Endodermal cell (in vitro differentiated cells): ENCODE results near the gene FBXO33. TPM values are rescaled to one million over a fixed set of nuclear protein-coding genes. Genes with fewer than 3 reads are reported as not detected.

Experiments
- DNase-seq: peaks from one replicate; pipeline ENCODE4 v3.0.0-alpha.2; 2017
- H3K27ac ChIP-seq: 2 replicates; pipeline ENCODE4 v1.5.1; 2013; ENCODE audit warnings: mild to moderate bottlenecking, low read depth, low read length, moderate library complexity
- H3K27me3 ChIP-seq: 2 replicates; pipeline ENCODE4 v1.6.1; 2013; ENCODE audit warnings: mild to moderate bottlenecking, low read length, moderate library complexity; ENCODE audit not compliant: insufficient read depth, control insufficient read depth, poor library complexity, severe bottlenecking
- H3K36me3 ChIP-seq: 2 replicates; pipeline ENCODE4 v1.7.0; 2013; ENCODE audit warnings: mild to moderate bottlenecking, low read length, moderate library complexity; ENCODE audit not compliant: control insufficient read depth, insufficient read depth
- H3K4me1 ChIP-seq: one replicate; pipeline ENCODE4 v1.7.0; 2013; ENCODE audit warnings: low read length; ENCODE audit not compliant: control insufficient read depth, insufficient read depth
- H3K4me3 ChIP-seq: 2 replicates; pipeline ENCODE4 v1.5.1; 2013; ENCODE audit warnings: mild to moderate bottlenecking, low read length, moderate library complexity
- H3K9ac ChIP-seq: 2 replicates; pipeline ENCODE4 v1.6.1; 2013; ENCODE audit warnings: mild to moderate bottlenecking, low read length, moderate library complexity; ENCODE audit not compliant: poor library complexity, severe bottlenecking; ENCODE audit errors: extremely low read depth
- H3K9me3 ChIP-seq: 2 replicates; pipeline ENCODE4 v1.6.1; 2013; ENCODE audit warnings: mild to moderate bottlenecking, low read length, moderate library complexity; ENCODE audit not compliant: control insufficient read depth
- H3K27ac Mint-ChIP-seq: 2 replicates; pipeline ENCODE4 v1.8.0; 2020; ENCODE audit warnings: mixed read lengths
- H3K27me3 Mint-ChIP-seq: 2 replicates; pipeline ENCODE4 v1.8.0; 2021; ENCODE audit warnings: mild to moderate bottlenecking, mixed read lengths; ENCODE audit not compliant: insufficient read depth
- H3K36me3 Mint-ChIP-seq: 2 replicates; pipeline ENCODE4 v1.8.0; 2020; ENCODE audit warnings: low read depth, mixed read lengths
- H3K4me1 Mint-ChIP-seq: 2 replicates; pipeline ENCODE4 v1.8.0; 2020; ENCODE audit warnings: mixed read lengths
- H3K4me3 Mint-ChIP-seq: 2 replicates; pipeline ENCODE4 v1.8.0; 2020; ENCODE audit warnings: mild to moderate bottlenecking, moderate library complexity, mixed read lengths
- H3K9me3 Mint-ChIP-seq: 2 replicates; pipeline ENCODE4 v1.8.0; 2020; ENCODE audit warnings: mild to moderate bottlenecking, mixed read lengths
- WGBS, 2 experiments: methylation state at CpG; one replicate each; pipeline versions ENCODE4 v1.1.5 to v1.1.7; 2013; ENCODE audit warnings: missing lambda C conversion rate in 2 of 2, mixed read lengths in 1 of 2; ENCODE audit not compliant: insufficient coverage in 1 of 2, insufficient read length in 1 of 2; 5-methylcytosine and 5-hydroxymethylcytosine counted together
- total RNA-seq, 2 donors: library from RNA; stranded (reverse); fragmentation: NEBNext Ultra II Directional in 1 of 2; extraction: Animal tissue kit (Norgen Biotek cat#: 25700) in 1 of 2; gene quantifications; 2 replicates in 1 of 2; 3 replicates in 1 of 2; pipeline ENCODE4 v1.2.1, GENCODE V29; 2021
- TF ChIP-seq, protein P1 (sequence below): fragments of 200-600 bp; sonication (generic); conservative IDR thresholded peaks from 2 replicates; pipeline ENCODE4 v1.5.0; 2021; ENCODE audit warnings: antibody characterized with exemption, mild to moderate bottlenecking

Gene FBXO33
- total RNA-seq, 2 donors from 2014 or later = 10.2 to 12.8 TPM

GRCh38 chr14:39451811-39452210 lies 19.6 kb upstream of the FBXO33 start:
- Histone ChIP-seq H3K4me1 (no peaks in the 10 kb centered on the region), H3K36me3 (no peaks in the 10 kb centered on the region), H3K27me3 (no peaks in the 10 kb centered on the region), H3K9ac (no peak overlapping the region), H3K27ac (no peak overlapping the region), H3K4me3 (no peak overlapping the region), H3K9me3 (no peaks in the 10 kb centered on the region)
- Mint-ChIP-seq H3K9me3 (no peaks in the 10 kb centered on the region), H3K4me1 (peaks cover 5% of the 10 kb centered on the region), H3K36me3 (no peaks in the 10 kb centered on the region), H3K27me3 (no peaks in the 10 kb centered on the region), H3K27ac (no peak overlapping the region), H3K4me3 (no peak overlapping the region)
- TF ChIP-seq, protein P1, sequence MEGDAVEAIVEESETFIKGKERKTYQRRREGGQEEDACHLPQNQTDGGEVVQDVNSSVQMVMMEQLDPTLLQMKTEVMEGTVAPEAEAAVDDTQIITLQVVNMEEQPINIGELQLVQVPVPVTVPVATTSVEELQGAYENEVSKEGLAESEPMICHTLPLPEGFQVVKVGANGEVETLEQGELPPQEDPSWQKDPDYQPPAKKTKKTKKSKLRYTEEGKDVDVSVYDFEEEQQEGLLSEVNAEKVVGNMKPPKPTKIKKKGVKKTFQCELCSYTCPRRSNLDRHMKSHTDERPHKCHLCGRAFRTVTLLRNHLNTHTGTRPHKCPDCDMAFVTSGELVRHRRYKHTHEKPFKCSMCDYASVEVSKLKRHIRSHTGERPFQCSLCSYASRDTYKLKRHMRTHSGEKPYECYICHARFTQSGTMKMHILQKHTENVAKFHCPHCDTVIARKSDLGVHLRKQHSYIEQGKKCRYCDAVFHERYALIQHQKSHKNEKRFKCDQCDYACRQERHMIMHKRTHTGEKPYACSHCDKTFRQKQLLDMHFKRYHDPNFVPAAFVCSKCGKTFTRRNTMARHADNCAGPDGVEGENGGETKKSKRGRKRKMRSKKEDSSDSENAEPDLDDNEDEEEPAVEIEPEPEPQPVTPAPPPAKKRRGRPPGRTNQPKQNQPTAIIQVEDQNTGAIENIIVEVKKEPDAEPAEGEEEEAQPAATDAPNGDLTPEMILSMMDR = no peak
- no peak for DNase-seq
- 71 to 95% methylated on average over 1 to 2 of the region's 2 CpGs for WGBS, 2 experiments

- Histone ChIP-seq H3K4me3 (no peak overlapping the region), H3K27me3 (no peaks in the 10 kb centered on the region), H3K36me3 (no peaks in the 10 kb centered on the region), H3K9ac (no peak overlapping the region), H3K4me1 (no peaks in the 10 kb centered on the region), H3K9me3 (no peaks in the 10 kb centered on the region), H3K27ac (no peak overlapping the region)
- DNase-seq = no peak
- Mint-ChIP-seq H3K4me1 (no peaks in the 10 kb centered on the region), H3K9me3 (no peaks in the 10 kb centered on the region), H3K36me3 (no peaks in the 10 kb centered on the region), H3K27me3 (no peaks in the 10 kb centered on the region), H3K4me3 (no peak overlapping the region), H3K27ac (no peak overlapping the region)
- TF ChIP-seq, protein P1 = no peak
- 87 to 94% methylated on average over 4 of the region's 4 CpGs for WGBS, 2 experiments
Observed at GRCh38 chr14:39447175-39447661, 15.0 kb upstream of the FBXO33 start.

GRCh38 chr14:39446131-39446744 lies 14.0 kb upstream of the FBXO33 start:
- H3K36me3 ChIP-seq = no peaks in the 10 kb centered on the region
- no peaks in the 10 kb centered on the region for H3K27me3 Mint-ChIP-seq
- H3K27me3 ChIP-seq = no peaks in the 10 kb centered on the region
- H3K27ac Mint-ChIP-seq = no peak overlapping the region
- no peak overlapping the region for H3K4me3 ChIP-seq
- peaks cover 2% of the 10 kb centered on the region for H3K36me3 Mint-ChIP-seq
- H3K27ac ChIP-seq = no peak overlapping the region
- no peak overlapping the region for H3K9ac ChIP-seq
- no peaks in the 10 kb centered on the region for H3K9me3 ChIP-seq
- H3K4me1 Mint-ChIP-seq = no peaks in the 10 kb centered on the region
- whole genome bisulfite sequencing, 2 experiments = 92 to 100% methylated on average over 1 of the region's 1 CpG
- no peak overlapping the region for H3K4me3 Mint-ChIP-seq
- H3K4me1 ChIP-seq = no peaks in the 10 kb centered on the region
- peaks cover 3% of the 10 kb centered on the region for H3K9me3 Mint-ChIP-seq
- DNase-seq = no peak
- TF ChIP-seq, protein P1 = no peak
